ENCODE results near the gene PROC.

PROC gene

DNA sequence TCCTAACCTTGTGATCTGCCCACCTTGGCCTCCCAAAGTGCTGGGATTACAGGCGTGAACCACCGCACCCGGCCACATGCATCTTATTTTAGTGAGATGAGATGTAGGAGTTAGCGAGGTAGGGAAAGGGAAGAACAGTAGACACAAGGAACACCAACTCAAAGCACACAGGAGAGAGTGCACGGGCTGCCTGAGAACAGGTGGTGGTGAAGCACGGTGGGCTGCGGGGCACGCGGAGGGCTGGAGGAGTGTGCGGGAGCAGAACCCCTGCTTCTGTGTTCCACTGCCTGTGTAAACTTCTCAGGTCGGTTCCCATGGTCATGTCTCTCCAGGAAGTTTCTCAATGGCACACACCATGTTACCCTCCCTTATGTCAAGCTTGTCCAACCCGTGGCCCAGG is 38.7 kb downstream of the PROC start:
- DNase-seq (ENCODE audit: low read depth) = no peak

DNA sequence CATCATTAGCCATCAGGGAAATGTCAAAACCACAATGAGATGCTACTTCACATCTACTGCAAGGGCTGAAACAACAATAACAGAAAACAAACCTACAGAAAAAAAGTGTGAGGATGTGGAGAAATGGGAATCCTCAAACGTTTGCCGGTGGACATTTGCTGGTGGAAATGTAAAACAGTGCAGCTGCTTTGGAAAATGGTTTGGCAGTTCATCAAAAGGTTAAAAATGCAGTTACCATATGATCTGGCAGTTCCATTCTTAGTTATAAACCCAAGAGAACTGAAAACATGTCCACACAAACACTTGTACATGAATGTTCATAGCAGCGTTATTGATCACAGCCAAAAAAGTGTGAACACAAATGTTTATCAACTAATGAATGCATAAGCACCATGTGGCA is 44.2 kb downstream of the PROC start:
- no peak for DNase-seq (ENCODE audit: low read depth)

DNA sequence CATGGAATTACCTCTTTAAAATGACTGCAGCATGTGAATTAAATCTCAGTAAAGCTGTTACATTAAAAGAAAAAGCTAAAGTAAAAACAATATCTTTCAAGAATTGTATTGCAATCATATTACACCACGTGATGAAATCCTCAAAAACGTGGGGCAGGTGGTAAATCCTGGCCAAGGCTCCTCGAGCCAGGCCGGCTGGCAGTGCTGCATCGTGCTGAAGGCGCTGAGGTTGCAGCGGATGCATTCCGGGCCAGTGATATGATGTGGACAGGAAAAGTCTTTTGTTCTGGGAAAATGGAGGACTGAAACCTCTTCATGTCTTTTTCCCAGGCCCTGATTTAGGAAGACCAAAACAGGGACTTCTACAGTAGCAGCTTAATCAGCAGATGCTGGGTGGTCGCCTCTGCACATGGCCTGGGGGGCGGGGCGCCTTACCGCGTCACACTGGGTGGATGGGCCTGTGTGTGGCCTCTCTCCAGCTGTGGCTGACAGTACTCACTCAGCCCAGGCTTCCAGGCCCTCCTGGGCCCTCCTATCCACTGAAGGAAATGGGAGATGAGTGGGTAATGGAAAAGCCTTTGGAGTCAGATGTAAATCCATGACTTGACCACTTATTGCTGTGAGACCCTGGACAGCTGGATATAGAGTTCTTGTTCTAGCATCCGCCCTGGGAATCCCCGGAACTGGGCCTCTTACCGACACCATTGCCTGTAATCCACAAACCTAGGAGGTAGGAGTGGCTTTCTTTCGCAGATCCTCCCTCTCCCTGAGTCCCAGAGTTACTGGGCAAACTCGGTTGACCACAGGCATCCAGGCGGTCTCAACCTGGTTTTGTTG is 45.1 kb downstream of the PROC start:
- DNase-seq (ENCODE audit: low read depth) = no peak

DNA sequence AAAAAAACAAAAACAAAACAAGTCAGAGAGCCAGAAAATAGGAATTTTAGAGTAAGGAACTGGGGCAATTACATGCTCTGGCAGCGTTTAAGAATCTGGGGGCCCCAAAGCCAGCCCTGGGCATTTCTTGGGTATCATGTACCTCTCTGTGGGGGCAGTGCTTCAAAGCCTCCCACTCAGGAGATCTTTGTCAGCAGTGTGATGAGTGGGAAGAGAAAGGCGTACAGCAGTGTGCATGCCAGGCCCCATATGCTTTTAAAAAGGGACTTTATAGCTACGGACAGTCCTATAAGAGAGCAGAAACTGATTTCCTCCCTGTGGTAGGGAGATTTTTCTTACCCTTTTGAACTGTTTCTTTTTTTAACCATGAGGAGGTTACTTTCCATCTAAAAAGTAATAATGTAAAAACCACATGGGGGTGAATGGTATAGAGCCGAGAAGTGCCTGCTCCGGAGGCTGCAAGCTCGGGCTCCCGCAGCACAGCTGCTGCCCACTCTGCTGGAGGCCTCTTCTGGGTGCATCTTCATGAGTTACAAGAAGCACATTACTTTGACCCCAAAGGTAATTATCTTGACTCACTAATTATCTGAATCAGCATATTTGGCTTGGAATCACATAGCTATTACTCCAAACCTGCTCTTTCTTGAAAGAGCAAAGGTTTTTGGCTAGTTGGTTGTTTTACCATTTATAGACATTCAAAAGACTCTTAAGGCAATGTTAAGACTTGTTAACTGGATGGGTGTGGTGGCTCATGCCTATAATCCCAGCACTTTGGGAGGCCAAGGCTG is 46.4 kb downstream of the PROC start:
- no peak for DNase-seq (ENCODE audit: low read depth)

DNA sequence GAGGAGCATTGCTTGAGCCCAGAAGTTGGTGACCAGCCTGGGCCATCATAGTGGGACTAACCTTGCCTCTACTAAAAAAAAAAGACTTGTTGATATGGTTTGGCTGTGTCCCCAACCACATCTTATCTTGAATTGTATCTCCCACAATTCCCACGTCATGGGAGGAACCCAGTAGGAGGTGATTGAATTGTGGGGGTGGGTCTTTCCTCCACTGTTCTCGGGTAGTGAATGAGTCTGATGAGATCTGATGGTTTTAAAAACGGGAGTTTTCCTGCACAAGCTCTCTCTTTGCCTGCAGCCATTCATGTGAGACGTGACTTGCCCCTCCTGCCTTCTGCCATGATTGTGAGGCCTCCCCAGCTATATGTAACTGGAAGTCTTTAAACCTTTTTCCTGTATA is 47.0 kb downstream of the PROC start:
- peak; percentile 21 for DNase-seq (ENCODE audit: low read depth)

DNA sequence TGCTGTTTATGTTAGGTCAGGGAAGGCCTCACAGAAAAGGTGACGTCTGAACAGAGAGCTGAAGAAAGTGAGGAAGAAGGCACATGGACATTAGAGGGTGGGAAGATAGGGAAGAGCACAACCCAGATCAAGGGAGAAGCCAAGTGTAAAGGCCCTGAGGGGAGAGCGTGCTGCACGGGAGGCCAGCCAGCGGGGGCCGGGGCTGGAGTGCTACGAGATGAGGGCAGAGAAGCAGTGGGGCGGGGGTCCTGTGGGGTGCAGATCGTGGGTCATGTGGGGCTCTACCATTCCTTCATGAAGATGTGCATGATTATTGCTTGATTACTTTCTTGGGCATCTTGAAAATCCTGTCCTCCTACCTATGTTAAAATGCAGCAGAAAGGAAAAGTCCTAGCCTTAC is 50.8 kb downstream of the PROC start:
- no peak for DNase-seq (ENCODE audit: low read depth)

DNA sequence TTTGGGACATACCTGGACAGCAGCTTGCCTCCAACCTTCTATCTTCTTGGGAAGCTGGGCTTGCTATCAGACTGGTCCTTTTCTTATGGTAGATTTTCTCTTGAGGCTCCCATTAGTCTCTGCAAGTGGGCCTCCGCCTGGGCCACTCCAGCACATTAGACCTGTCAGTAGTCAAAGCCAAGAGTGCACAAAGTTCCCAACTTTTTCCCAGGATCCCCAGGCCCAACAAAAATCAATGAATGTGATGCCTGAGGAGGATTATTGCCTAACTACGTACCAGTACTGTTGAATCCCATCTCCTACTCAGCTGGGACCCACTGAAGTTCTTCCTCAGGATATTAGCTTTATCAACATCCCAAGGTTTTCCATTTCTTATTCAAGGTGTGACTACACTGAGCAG is 51.7 kb downstream of the PROC start:
- DNase-seq (ENCODE audit: low read depth) = no peak

DNA sequence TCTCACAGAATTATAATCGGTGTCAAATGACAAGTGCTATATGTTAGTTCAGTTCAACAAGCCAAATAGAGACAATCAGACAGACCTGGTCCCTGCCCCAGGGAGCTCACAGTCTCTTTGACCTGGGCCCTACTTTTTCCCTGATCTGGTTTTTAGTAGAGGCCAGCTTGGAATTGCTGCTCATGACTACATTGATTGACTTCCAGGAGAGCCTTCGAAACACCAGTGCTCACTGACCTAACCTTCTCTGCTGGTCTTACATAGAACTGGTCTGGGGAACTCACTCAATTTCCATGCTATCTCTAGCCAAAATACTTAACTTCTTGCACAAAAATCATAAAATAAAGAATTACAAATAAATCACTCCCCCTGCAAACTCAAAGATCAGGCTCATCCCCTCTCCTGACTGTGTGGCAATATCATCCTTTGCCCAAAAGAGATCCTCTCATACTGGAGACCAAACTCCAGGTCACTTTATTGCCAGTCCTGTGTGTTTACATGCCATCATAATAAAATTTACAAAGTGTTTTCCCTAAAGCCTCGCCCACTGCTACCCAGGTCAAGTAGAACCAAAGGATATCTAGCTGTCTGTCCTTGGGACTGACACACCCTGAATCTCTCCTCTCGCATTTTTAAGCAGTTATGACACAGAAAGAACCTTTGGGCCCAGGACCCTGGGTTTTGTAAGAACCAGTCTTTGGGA is 53.2 kb downstream of the PROC start:
- no peak for DNase-seq (ENCODE audit: low read depth)

DNA sequence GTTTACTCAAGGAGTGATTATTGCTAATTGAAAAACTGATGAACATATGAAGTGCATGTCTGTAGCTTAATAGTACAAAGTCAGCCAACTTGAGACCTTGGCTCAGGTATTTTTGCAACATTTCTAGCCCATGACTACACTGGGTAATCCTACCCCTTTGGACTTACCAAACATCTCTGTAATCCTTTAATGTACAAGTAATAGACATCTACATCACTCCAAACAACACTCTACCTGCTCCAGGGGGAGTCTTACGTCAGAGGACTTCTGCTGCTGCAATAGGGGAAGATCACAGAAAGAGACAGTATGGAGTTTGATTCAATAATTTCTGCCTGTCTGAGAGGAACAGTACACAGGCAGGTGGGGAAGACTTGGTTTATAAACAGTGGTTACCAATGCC is 54.0 kb downstream of the PROC start:
- DNase-seq (ENCODE audit: low read depth) = no peak

DNA sequence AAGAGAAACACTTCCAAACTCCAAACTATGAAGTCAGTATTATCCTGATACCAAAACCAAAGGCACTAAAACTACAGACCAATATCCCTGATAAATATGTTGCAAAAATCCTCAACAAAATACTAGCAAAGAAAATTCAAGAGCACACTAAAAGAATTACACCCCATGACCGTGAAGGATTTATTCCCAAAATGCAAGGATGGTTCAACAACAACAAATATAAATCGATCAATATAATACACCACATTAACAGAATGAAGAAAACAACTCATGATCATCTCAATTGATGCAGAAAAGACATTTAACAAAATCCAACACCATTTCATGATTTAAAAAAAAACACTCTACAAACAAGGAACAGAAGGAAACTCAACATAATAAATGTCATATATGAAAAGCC is 57.6 kb downstream of the PROC start:
- no peak for DNase-seq (ENCODE audit: low read depth)

Measured in activated T-cell treated with anti-CD3 and anti-CD28 coated beads for 24 hours (primary cell).